Stimulated activated CD8-positive, alpha-beta memory T cell treated with anti-CD3 and anti-CD28 coated beads, Interleukin-4, amount 100 ng/mL, for 48 hours (primary cell): Measurements from ENCODE around the gene GALNT10.
A peak's percentile ranks its signal among the peaks of the same experiment; 100 is the strongest.

Experiments used
- DNase-seq: peaks from one replicate; pipeline ENCODE4 v3.0.0-alpha.2; 2020

Gene GALNT10

DNA sequence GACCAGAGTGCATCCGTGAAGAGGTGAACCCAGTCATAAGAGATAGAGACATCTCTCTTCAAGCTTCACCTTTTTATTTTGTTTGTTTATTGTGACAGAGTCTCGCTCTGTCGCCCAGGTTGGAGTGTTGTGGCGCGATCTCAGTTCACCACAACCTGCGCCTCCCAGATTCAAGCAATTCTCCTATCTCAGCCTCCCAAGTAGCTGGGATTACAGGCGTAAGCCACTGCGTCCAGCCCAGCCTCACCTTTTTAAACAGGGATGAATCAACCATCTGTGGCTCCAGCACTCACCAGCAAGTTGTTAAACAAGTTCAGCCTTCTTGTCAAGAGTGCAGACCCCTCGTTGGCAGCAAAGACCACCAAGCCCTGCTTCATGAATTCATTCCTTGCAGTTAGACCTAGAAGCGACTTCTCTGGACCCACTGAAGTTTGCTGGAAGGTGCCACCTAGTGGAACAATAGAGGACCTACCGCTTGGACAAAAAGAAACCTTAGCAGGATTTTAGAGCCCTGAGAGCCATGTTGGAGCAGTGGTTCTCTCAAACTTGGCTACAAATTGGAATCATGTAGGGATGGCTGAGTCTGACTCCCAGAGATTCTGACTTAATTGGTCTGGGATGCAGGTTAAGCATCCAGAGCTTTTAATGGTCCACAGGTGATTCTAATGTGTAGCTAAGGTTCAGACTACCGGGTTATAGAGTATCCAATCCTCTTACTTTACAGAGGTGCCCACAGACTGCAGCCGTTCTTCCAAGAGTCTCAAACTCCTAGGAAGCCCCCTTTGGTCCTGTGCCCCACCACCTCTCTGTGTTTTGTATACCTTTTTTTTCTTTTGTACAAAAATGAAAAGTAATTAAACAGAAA, 10.5 kb upstream of the GALNT10 start:
- peak; percentile 39 for DNase-seq

DNA sequence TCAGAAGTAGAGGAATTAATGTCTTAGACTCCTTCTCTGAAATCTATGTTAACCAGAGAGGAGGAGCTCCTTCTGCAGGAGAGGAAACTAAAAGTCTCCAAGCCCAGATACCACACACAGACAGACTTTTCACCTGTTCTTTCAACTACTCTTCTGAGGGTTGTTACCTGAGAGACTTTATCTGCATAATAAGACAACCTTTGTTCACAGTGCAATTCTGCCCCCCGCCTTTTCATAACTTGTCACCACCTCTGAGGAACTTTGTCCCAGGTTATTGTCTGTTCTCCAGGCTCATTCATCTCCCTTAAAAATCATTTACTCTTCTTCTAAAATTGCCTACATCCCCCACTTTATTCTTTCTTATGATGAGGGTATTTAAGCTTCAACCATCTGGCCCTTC, 9.4 kb upstream of the GALNT10 start:
- DNase-seq = no peak

DNA sequence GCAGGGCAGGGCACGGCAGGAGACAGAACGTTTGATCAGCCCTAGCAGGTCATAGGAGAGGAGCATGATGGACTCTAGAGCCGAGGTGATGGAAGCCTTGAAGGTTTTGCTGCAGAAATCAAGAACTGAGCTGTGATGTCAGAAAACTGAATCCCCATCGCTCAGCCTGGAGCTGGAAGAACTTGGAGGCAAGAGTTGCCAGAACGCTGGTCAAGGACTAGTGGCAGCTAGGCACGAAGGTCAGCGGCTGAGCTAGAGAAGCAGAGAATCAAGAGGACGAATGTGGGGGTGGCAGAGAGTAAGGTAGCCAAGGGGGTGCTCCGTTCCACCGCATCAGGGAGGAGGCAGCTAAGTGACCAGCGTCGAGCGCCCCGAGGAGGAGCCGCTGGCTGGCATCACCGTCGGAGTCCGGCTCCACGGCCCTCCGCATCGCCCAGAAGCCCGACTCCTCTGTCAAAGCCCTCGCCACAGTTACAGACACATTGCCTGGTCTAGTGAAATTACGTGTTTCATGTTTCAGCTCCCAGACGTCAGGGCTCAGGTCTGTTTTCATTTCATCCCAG, 1.2 kb upstream of the GALNT10 start:
- DNase-seq = no peak

DNA sequence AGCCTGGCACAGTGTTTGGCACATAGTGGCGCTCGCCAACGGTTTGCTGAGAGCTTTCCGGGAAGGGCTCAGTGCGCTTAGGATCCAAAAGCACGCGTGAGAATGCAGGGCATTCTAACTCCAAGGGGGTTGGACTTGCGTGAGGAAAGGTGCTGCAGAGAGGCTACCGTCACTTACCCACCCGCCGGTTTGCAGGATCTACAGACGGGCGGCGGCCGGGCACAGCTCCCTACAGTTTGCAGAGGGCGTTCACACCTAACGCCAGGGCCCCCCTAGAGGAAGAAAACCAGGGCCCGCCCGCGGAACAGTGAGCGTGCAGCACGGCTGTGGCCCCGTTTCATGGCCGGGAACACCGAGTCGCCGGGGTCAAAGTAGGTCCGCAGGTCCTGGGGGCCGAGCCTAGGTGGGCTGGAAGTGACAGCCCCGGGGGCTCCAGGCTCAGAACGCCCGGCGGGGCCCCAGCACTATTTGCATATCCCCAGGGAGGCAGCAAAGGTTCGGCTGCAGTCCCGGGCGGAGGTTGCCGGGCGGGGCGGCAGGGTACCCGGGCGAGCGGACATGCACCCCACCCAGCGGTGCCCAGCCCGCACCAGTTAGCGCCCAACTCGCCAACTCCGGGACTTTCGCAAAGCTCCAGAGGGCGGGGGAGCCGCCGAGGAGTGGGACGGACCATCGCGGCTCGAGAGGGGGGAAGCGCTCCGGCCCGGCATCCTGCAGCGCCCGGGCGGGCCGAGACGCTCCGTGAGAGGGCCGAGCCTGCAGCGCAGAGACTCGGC, 526 bp upstream of the GALNT10 start:
- DNase-seq = peak; percentile 83

DNA sequence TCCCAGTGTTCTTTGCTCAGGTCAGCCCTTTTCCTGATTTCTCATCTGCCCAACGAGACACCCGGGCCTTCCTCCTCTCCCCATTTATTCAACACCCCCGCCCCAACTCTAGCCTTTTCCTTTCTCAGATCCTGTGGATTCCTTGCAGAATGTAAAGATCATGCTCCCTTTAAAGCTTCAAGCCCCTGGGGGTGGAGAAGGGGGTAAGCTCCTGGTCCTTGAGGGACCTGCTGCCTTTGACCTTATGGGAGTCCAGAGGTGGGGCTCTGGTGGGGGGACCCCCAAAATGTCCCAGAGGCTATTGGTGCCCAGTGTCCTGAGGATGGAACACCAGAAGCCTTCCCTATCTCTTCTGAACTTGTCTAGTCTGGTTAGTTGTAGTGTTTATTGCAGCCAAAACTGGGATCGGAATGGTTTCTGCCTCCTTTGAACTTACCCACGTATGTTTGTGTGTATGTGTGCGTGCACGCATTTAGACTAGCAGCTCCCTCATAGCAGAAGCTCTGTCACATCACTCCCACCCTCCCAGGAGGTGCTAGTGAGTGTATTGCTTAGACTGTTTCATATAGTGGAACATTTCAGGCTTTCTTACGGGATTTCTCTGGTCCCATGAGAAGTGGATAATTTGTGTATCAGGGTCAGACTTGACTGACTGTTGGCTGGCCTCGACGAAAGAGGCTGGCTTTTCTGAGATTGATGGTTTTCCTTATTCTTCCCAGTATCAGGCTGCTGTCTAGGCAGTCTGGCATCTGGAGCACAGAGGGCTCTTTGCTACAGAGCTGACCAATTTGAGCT, 1.1 kb downstream of the GALNT10 start:
- no peak for DNase-seq

DNA sequence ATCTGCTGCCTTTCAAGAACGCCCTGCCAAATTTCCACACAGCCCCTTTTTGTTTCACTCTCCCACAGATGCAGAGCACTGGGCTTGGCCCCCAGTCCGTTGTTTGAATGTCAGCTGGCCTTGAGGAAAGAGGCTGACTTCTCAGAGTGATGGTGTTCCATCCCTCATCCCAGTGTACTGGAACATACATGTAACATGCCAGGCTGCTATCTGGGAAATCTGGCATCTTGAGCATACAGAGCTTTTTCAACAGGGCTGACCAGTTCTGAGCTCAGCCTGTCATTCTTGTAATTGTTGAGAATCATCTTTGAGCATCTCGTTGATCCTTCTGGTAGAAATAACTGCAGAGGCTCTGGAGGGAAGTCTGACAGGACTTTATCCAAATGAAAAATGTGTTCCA, 2.8 kb downstream of the GALNT10 start:
- DNase-seq = no peak

DNA sequence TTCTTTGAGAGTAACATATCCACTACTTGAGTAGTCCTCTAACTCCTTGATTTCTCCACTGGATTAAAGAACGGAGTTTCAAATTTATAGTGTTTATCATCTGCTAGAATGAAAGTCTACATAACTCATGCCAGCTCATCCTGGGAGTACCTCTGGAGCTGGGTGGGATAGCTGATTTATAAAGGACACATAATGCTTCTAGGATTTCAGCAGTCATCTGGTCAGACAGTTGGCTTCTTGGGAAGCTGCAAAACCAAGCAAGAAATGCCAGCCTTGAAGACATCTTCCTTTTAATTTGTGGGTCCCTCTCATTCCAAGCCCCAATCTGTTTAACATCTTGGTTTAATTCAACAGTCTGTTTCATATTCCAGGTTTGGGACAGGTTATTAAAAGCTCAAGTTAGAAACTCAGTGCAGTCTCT, 3.2 kb downstream of the GALNT10 start:
- no peak for DNase-seq

DNA sequence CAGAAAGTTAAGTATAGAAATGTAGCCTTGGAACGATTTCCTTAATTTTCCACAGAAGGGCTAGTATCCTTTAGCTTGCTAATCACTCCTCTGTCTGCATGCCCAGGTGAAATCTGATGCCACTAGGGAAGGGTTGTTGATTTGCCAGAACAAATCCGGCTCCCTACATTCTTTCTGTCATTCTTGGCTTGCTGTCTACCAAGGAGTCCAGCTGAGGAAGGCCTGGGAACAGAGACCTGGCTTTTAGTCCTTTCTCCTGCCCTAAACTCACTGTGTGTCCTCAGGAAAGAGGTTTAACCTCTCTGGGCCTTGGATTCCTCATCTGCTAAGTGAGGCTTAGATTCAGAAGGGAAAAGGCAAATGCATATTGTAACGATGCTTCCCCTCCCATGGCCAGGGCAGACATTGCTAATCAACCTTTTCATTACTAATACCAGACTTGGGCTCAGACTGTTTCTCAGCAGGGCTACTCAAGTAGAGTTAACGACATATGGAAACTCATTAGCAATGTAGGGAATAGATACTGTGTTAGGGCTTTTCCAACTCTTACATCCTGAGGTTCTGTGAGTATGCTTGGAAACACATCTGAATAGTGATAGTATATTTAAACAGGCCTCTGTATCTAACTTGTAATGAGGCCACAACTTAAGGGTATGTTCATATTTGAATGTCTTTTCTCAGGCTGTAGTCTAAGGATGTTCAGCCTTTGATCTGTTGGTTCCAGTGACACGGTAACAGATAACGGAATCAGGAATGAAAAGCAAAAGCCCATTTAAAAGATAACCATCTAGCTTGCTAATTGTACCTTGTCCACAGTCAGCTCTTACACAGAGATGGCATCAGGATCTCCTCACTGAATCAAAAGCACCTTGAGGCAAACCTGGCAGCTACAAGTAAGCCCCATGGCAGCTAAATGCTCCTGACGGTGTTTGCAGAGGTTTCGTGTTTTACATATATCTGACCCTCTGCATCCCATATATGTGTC, 4.1 kb downstream of the GALNT10 start:
- no peak for DNase-seq

DNA sequence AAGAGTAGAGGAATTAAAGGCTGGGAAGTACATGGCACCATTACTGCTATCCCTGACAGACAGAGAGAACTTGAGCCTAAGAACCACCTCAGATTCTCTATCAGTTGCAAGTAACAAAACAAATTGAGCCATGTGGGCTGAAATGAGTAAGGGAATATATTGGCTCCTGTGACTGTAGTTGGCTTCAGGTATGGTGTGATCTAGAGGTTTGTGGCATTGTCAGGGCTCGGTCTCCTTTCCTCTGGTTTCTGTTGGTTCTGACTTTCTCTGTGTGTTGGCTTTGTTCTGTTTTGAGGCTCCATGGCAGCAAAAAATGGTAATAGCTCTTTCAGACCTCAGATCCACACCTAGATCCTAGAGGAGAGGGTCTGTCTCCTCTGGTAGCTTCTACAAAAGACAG, 5.7 kb downstream of the GALNT10 start:
- no peak for DNase-seq

DNA sequence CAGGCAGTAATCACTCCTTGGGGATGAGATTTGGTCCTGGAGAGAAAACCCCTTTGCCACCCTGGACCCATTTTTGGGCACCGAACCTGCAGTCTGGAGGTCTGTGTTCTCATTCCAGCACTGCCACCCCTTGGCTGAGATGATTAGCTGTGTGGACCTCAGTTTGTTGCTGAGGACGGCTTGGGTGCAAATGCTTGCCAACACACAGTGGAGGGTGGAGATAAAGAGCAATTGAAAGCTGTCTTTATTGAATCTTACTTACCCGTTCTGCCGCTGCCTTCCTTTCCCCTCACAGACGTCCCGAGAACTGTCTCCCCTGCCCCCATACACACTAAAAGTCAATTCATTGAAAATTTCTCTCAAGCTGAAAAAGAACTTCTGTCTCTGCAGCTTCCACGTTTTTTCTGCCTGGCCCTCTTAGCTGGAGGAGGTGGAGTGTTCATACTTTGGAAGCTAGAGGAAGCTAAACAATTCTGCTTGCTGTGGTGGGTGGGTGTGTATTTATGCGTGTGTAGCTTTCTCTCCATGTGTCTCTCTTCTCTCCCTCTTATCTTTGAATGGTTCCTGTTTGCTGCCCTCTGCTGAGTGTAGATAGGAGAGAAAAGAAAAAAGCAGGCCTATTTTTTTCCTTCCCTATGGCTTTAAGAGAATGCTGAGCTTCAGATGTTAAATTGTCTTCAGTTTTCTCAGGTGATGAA, 6.6 kb downstream of the GALNT10 start:
- DNase-seq = no peak

DNA sequence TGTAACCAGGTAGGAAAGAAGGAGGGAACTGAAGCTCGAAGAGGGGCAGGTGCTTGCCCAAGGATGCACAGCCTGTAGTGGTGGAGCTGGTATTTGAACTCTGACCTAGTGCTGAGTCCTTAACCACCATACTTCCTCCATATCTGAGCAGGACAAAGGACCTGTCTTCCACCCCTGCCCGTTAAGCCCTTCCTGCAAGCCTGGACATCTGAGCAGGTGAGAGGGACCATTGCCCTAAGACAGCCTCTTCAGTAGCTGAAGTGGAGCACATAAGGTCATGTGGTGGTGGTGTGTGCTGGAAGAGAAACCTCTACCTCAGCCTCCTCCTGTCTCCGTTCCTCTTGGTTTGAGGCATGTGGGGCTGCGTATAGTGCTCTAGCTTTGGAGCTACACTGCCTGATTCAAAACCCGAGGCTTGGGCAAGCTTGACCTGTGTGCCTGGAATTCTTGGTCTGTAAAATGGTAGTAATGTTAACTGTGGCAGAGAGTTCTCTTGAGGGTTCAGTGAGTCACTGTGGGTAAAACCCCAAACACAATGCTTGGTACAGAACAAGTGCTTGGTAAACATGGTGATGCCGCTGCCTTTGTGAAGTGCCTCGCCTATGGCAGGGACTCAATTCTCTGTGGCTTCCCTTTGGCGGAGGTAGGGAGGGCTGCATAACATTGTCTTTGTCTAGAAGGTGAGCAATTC, 7.4 kb downstream of the GALNT10 start:
- DNase-seq = peak; percentile 78

DNA sequence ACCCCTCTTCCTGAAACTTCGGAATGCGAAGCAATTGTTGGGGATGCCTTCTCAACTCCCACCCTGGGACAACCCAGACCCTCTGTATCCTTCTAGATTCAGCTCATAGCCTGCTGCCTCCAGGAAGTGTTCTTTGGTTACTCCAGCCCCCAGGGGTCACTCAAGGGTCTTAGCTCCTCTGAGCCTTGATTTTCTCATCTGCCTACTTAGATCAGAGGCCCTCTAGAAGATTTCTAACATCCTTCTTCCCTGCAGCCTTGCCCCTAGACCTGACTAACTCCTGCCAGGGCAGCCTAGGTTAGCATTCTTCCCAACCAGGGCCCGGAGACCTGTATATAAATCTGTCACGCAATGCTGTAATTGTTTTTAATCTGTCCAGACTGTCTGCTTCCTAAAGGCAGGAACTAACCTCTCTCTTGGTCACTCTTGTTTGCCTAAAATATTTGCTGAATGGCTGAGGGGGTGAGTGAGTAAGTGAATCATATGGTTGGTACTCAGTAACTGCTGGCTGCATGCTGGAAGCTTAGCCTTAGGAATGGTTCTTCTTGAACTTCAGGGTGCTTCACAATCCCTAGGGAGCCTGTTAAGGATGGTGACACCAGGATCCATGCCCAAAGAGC, 8.2 kb downstream of the GALNT10 start:
- DNase-seq = no peak

DNA sequence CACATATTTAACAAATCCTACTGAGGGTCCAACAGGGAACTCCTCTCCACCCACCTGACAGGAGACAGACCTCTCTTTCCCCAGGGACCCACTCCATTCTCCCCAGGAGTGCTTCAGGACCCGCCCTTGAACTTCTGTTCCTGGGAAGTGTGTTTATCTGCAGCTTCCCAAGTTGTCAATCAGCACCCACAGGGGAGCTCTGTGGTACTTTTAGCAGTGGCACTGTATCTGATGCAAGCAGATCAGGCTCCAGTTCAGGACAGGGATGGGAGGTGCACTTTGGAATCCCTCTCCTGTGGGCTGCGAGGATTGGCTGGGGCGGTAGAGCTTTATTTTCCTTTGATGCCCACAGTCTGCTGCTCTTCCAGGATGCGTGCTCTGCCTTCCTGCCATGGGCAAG, 8.7 kb downstream of the GALNT10 start:
- DNase-seq = no peak

DNA sequence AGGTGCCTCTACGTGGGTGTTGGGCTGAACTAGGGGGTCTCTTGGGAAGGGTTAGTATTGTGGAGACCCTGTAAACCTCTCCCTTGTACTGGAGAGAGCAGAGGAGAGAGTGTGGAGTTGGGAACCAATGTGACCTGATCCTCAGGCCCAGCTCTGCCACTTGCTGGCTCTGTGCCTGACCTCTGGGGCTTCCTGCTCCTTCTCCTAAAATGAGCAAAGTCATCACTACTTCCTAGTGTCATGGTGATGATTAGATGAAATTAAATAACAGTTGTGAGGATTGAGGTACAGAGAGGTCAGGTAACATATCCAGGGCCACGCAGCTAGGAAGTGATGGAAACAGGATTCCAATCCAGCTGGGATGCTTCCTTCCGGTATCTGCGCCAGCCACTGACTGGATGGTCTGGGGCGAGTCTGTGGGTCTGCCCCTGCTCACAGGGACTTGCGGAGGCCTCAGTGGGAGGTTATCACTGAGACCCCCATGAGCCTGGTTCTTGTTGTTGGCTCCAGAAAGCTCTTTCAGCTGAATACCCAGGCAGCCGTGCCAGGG, 9.2 kb downstream of the GALNT10 start:
- DNase-seq = no peak

DNA sequence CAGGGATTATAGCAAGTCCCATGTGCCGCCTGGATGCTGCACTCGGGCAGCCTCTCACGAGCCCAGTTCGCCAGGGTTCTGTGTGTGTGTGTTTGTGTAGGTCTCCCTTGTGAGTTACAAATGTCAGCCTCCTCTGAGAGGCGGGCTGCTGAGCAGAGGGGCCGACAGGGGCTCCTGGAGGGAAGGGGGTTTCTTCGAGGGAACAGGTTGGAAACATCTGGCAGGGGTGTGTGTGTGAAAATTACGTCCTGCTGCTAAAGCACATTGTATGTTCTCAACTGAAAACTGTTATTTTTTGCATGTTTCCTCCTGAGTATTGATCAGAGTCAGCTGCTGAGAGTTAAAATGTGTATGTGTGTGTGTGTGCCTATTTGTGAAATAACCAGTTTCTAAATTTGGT, 9.7 kb downstream of the GALNT10 start:
- no peak for DNase-seq

DNA sequence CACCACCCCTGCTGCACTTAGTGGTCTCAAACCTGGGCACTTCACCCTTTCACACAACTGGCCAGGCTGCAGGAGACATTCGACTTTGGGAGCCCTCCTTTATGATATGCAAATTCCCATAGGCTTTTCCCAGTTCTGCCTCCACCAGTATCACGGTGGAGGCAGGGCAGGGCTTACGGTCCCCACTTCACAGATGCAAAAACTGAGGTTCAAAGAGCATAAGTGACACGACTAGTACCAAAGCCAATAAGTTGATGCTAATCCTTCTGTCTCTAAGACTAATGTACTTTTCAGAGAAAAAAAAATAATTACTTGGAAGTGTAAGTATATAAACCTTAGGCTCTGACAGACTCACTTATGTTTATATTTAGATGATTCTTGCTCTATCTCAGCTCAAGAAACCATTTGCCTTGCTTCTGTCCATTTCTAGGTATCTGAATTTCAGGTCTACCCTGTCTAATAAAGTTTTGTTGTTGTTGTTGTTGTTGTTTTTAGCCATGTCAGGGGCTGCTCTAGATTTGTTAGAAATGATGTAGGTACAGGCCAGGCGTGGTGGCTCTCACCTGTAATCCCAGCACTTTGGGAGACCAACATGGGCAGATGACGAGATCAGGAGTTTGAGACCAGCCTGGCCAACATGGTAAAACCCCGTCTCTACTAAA, 10.7 kb downstream of the GALNT10 start:
- DNase-seq = no peak

DNA sequence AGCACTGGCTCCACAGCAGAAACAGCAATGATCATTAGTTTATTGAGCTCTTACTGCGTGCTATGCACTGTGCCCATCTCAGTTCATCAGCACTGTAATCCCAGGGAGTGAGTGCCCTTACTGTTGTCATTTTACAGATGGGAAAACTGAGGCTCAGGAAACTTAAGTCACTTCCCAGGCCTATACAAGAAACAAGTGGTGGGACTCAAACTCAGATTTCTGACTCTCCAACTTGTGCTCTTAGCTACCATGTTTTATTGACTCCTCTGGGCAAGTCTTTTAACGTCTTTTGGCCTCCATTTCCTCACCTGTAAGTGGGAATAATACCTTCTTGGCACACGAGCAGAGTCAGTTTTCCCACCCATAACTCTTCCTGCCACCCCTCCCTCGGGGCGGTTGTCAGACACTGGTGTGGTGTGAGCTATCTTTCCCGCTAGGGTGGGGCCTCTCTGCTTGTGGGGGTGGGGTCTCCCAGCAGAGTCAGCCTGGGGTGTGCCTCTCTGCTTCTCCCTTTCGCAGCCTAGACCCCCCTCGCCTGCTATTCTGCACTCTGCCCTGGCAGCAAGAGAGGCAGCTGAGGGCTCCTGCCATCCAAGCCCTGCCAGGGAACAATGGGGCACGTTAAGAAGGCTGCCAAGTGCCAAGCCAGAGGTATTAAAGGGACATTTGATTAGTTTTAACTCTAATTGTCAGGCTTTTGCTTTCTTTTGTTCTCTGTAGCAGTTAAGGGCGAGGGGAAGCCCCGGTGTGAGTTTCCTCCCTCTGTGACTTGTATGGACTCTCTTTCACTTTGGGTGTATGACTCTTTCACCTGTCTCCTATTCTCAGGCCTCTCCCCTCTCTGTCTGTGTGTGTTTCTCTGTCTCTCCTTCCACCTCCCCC, 12.1 kb downstream of the GALNT10 start:
- peak; percentile 65 for DNase-seq
